SH-SY5Y (cell line): ENCODE data around the gene TNFSF18.

Source experiments
- GATA2 ChIP-seq: IDR thresholded peaks from 2 replicates; pipeline ENCODE4 v1.6.1; 2011; ENCODE audit warnings: mild to moderate bottlenecking, low read depth, low read length
- GATA3 ChIP-seq: IDR thresholded peaks from 2 replicates; pipeline ENCODE4 v1.6.1; 2011; ENCODE audit warnings: low read depth, mild to moderate bottlenecking, low read length, moderate library complexity

DNA sequence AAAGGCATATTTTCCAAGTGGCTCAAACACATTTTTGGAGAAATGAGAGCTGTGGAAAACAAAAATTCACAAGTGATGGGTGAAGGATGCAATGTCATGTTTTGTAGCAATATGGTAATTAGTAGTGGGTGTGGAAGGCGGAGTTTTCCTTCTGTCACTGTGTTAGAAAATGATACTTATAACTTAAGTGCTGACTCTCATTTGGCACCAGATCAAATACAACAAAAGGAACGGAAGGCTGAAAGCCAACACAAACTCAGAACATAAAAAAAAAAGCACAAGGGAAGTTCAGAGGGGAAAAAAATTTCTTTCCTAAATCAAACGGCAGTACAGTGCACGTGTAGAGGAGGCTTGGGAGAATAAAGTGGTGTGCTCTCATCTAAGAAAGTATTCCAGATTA lies at the start of gene TNFSF18:
- TF ChIP-seq GATA3 (no peak), GATA2 (no peak)
